Spleen (tissue), 7 donors: ENCODE data around the gene LRRK1.

ENCODE experiments used
- POLR2A ChIP-seq, 3 donors: fragments of 450-650 bp; IDR thresholded peaks; one replicate each; pipeline ENCODE4 v1.5.1; 2017; ENCODE audit warnings: antibody characterized with exemption in 3 of 3, mild to moderate bottlenecking in 1 of 3
- POLR2AphosphoS5 ChIP-seq, 3 donors: sonication (generic); formaldehyde crosslinking; IDR thresholded peaks; one replicate each; pipeline ENCODE4 v1.5.1; 2017; ENCODE audit warnings: antibody characterized with exemption in 3 of 3
- TF ChIP-seq, protein P1 (sequence below), 11 experiments: fragments of 200-600 bp in 7 of 11; fragments of 450-650 bp in 4 of 11; sonication (generic) in 4 of 11; IDR thresholded peaks in 8 of 11; conservative IDR thresholded peaks in 3 of 11; 1 replicate in 7 of 11; 2 replicates in 4 of 11; pipeline versions ENCODE4 v1.4.0 to v1.8.0; 2016 to 2021; ENCODE audit warnings: antibody characterized with exemption in 11 of 11, inconsistent platforms in 4 of 11, mild to moderate bottlenecking in 1 of 11
- donor health status: DM: no; HTN: no; CAD: no; lungs with moderate emphysema.
- donor health status: DM: no; HTN: no; CAD: no.
- donor health status: DM: no; HTN: no; CAD: no.

DNA sequence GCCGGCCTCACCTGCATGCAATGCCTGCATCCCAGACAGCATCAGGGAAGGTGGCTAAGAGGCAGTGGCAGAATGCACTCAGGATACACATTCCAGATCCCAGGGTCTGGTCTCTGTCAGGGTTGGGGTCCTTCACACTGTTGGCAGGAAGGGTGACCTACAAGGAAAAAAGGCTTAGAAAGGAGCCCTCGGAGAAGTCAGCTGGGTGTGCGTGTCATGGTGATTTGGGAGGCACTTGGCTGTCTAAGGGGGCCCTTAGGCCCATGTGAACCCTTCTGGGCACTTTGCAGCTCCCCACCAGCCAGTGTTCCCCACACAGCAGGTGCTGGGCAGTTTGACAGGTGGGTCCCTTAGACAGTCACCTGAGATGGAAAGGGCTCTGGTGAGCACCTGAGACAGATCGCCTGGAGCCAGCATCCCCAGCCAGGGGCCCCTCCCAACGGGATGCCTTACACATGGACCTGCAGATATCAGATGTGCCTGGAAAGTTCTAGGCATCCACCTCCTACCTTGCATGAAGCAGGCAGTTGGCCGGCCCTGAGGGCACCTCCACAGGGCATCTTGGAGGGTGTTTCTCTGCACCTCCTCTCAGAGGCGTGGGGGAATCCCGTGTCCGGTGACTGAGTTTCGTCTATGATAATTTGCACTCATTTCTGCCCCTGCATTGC is 131.6 kb downstream of the LRRK1 start:
- TF ChIP-seq, protein P1, sequence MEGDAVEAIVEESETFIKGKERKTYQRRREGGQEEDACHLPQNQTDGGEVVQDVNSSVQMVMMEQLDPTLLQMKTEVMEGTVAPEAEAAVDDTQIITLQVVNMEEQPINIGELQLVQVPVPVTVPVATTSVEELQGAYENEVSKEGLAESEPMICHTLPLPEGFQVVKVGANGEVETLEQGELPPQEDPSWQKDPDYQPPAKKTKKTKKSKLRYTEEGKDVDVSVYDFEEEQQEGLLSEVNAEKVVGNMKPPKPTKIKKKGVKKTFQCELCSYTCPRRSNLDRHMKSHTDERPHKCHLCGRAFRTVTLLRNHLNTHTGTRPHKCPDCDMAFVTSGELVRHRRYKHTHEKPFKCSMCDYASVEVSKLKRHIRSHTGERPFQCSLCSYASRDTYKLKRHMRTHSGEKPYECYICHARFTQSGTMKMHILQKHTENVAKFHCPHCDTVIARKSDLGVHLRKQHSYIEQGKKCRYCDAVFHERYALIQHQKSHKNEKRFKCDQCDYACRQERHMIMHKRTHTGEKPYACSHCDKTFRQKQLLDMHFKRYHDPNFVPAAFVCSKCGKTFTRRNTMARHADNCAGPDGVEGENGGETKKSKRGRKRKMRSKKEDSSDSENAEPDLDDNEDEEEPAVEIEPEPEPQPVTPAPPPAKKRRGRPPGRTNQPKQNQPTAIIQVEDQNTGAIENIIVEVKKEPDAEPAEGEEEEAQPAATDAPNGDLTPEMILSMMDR (IDR thresholded peaks at IDR 0.05 in 8 of 11, conservative IDR thresholded peaks at IDR 0.05 in 3 of 11) = no peak
- TF ChIP-seq POLR2AphosphoS5 (IDR thresholded peaks at IDR 0.05) (no peak), POLR2A (IDR thresholded peaks at IDR 0.05) (no peak)
